GM19099 (cell line): ENCODE results near the gene SLC2A11.

Experiments used
- POLR2A ChIP-seq: IDR thresholded peaks from 3 replicates; pipeline ENCODE4 v1.6.1; 2011; ENCODE audit warnings: low read depth; ENCODE audit not compliant: insufficient read length; ENCODE audit errors: extremely low read depth

Gene SLC2A11

DNA sequence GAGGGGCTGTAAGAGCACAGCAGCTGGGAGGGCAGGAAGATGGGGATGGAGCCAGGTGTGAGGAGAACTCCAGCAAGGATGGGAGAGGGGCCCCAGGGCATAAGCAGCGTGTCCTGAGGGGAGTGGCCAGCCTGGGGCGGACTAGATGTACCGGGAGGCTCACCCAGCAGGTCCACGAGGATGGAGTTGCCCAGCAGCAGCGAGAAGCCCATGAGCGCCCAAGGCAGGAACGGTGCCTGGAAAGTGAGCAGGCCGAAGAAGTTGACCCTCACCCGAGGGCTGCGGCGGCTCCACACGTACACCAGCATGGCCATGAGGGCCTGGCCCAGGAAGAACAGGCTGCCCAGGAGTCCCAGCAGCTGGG is 20.2 kb upstream of the SLC2A11 start:
- TF ChIP-seq POLR2A: no peak

DNA sequence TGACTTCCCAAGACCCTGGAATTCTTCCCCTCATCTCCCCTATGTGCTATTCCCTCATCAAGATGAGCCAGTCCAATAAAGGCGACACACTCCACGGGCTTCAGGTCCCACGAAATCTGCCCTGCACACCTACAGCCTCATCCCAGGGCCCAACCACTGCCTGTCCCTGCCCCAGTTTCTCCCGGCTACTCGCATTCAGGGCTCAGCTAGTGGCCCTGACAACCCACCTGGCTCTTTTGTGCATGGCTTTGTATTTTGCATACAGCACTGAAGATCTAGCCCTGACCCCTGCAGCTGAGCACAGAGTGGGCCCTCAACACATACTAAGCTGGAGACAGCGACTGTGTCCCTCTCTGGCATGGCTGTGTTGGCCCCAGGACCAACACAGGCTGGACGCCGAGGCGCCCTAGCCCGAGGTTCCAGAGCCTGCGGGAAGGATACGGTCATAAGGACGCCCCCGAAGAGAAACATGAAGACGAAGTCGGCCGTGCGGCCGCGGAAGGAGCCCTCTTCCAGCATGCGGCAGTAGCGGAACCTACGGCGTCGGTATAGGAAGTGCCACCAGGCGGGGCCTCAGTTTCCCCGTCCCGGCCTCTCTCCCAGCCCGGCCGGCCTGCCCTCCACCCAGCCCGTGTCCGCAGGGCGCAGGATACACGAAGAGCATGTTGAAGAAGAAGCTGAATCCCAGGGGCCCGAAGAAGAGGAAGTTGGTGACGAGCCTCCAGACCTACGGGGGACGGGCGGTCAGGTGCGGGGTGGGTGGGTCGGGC is 19.6 kb upstream of the SLC2A11 start:
- TF ChIP-seq POLR2A: no peak

DNA sequence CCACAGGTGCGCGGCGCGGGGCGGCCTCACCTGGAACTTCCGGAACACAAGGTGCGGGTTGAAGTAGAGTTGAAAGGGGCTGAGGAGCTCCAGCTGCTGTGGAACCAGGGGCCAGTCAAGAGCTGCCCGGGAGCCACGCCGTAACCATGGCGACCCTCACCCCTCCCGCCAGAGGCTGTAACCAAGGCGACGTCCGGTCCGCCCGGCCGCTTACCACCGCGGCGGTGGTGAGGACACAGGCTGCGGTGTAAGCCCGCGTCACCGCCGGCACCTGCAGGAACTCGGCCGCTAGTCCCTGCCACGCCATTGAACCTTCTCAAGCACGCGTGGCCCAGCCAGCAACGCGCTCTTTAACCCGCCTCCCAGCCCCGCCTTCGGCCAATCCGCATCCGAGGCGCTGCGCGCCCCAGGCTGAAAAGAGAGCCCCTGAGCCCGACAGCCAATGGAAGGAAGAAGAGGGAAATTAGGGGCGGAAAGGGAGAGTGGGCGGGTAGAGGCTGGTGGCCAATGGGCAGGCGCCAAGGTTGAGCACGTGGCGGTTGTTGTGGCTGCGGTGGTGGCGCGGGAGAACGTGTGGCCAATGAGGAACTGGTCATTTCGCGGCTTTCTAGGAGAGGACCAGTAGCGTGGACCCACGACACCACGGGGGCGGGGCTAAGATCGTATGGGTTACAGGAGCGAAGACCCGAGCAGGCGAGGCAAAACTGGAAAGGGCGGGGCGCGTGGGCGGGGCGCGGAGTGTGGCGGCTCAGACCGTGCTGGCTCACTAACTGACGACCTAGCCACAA is 18.8 kb upstream of the SLC2A11 start, which contains the start of gene DERL3:
Gene DERL3, minus strand, starts transcription at position 326 of the 788 bp plus-strand sequence. Its CDS starts 19 bp downstream, at position 307.
- peak; percentile 31 for TF ChIP-seq POLR2A

DNA sequence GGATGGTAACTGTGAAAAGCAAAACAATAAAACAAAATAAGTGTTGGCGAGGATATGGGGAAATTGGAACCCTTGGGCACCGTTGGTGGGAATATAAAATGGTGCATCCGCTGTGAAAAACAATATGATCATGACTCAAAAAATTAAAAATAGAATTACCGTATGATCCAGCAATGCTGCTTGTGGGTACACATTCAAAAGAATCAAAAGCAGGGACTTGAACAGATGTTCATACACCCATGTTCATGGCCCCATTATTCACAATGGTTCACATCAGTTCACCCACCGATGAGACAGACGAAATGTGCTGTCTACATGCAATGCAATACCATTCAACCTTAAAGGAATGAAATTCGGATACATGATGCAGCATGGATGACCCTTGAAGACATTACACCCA is 17.6 kb upstream of the SLC2A11 start:
- TF ChIP-seq POLR2A: no peak

DNA sequence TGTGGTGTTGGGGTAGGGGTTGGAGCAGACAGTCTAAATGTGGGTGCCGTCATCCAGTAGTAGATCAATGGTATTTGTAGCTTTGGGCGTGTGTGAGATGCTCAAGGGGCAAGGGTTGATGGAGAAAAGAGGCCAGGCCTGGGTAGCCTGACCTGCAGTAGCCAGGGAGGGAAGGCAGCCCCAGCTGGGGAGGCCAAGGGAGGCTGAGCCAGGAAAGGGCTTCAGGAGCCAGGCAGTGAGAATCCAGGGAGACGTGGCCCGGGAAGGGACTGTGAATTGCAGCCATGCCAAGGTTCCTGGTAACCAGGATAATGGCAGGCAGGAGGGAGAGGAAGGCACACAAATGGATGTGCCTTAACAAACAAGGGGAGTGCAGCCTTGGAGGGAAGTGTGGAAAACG is 16.4 kb upstream of the SLC2A11 start:
- TF ChIP-seq POLR2A: no peak

DNA sequence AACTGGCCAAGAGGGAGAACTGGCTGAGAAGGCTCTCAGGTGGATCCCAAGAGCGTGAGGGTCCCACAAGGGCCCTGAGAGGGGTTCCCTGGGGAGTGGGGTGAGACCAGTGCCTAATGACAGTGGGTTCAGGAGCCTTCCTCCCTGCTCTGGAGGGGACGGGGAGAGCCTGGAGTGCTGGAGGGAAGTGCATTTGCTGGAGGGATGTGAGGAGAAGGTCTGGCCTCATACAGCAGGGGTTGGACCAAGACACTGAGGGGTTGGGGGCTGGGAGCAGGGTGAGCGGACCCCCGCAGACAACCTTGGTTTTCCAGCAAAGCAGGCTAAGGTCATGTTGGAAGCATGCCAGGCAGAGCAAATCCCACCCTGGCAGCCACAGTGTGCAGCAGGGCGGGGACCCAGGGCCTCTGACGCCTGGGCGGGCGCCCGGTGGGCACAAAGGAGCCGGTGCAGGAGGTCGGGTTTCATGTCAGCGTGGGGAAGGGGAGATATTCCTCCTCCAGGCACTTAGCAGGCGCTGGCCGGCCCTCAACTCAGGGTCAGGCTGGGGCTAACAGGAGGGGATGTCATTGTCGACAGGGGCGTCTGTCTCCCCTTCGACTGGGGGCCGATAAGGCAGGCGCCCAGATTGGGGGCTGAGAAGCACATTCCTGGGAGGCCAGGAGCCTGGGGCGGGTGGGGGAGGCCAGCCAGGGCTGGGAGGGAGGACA is 15.8 kb upstream of the SLC2A11 start:
- no peak for TF ChIP-seq POLR2A

GRCh38 chr22:23842599-23842998 is 15.1 kb upstream of the SLC2A11 start:
- TF ChIP-seq POLR2A: no peak

DNA sequence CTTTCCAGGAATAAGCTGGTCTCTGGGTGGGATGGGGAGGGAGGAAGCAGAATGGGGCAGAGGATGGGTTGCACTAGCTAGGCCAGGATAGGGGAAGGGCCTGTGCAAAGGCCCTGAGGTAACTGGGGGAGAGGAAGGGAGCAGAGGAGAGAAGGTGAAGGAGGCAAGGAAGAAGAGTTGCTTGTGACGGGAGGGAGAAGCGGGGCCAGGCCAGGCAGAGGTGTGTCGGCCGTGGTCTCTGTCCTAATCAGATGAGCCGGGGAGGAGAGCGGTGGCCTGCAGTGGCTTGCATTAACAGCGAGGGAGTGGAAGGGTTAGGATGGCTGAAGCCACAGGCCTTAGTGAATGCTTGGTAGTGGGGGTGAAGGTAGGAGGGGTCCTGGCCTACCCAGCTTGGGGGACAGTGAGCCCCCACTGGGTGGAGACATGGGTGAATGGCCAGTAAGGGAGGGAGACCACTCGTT is 12.9 kb upstream of the SLC2A11 start:
- no peak for TF ChIP-seq POLR2A

GRCh38 chr22:23845265-23846080 is 12.2 kb upstream of the SLC2A11 start:
- no peak for TF ChIP-seq POLR2A

DNA sequence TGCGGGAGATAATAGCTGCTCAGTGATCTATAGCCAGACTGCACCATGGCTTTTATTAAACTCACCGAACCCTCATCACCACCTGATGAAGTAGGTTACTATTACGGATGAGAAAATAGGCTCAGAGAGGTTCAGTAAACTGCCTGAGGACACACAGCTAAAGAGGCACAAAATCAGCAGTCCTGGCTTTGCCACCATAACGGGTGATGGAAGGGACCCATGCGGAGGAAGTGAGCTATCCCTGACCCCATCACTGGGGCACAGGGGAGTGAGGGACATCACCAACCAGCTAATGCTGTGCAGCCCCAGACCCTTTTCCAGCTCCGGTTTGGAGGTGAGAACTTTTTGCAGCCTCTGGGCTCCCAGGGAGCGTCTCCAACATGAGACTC is 11.6 kb upstream of the SLC2A11 start:
- no peak for TF ChIP-seq POLR2A

DNA sequence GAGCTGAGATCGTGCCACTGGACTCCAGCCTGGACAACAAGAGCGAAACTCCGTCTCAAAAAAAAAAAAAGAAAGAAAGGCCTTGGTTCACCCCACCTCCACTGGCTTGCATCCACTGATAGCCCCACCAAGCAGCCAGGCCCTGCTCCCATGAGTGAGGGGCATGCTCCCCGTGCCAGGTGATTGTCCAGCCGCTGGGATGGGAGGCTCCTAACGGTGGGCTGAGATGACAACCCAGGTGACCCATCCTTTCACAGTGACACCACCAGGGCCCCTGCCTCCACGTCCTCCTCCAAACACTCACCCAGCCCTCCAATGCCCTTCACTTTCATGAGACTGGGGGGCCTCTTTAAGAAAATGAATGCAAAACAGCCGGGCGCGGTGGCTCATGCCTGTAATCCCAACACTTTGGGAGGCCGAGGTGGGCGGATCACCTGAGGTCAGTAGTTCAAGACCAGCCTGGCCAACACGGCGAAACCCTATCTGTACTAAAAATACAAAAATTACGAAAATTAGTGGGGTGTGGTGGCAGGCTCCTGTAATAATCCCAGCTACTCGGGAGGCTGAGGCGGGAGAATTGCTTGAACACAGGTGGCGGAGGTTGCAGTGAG is 10.3 kb upstream of the SLC2A11 start:
- TF ChIP-seq POLR2A: no peak

DNA sequence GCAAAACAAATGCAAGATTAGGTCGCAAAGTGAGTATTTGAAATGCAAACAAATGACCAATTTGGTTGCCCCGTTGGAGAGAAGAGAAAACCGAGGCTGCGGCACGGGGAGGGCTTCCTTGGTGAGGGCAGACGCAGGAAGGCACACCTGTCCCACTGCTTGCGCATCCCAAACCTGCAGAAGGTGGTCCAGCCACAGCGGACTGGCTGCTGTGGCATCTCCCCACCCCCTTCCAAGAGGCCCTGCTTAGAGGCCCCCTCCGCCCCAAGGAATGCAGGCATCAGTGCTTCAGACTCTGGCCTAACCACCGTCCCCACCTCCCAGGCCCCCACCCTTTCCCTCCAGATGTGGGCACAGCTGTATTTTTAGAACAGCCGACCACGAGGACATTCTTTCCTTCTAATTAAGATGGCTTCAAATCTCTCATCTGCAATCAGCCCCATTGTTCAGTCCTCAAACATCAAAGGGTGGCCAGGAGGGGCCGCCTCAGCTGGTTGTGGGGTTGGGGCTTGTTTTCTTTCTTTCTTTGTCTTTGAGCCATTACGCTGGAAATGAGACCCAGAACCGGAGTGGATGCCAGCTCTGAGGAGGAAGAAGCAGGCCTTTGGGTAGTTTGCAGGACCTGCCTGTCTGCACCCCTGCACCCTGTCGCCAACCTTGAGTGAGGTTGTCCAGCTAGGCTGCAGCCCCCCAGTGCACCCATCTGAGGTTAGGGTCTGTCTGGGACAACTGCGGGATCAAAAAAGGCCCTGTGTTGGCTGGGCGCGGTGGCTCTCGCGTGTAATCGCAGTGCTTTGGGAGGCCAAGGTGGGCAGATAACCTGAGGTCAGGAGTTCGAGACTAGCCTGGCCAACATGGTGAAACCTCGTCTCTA is 9.4 kb upstream of the SLC2A11 start:
- no peak for TF ChIP-seq POLR2A

GRCh38 chr22:23849009-23850006 is 8.4 kb upstream of the SLC2A11 start:
- TF ChIP-seq POLR2A: no peak
